GM12878 (cell line): ENCODE data around the gene TMEM150C. TPM values are rescaled to one million over a fixed set of nuclear protein-coding genes. Genes with fewer than 3 reads are reported as not detected.

Source experiments
- ATAC-seq: fragments of 200-7000 bp; cut with Tn5 transposase; 3 replicates; pipeline ENCODE4 v1.9.1; 2020; ENCODE audit warnings: mild to moderate bottlenecking, moderate library complexity
- BruUV-seq: library from RNA; stranded (reverse); fragments of 400-500 nt; replicated peaks from 2 replicates; lab custom pipeline; 2021; lab: Mats Ljungman, UMichigan
- CTCF ChIA-PET: fragments of 300-600 bp; sonication (Branson Sonifier 250); formaldehyde crosslinking; extraction: SDS; loops from one replicate; lab custom pipeline; 2021; ENCODE audit warnings: inconsistent platforms; lab: Yijun Ruan, JAX
- POLR2A ChIA-PET: fragments of 350-600 bp; formaldehyde crosslinking; extraction: SDS; loops from one replicate; lab custom pipeline; 2021; ENCODE audit warnings: inconsistent platforms; lab: Charles Lee
- RAD21 ChIA-PET: fragments of 300-600 bp; sonication (Branson Sonifier 250); formaldehyde crosslinking; loops from one replicate; lab custom pipeline; 2023; ENCODE audit warnings: antibody characterized with exemption; ENCODE audit not compliant: unreplicated experiment; lab: Charles Lee
- SMC1A ChIA-PET: fragments of 300-600 bp; sonication (Branson Sonifier 250); formaldehyde crosslinking; loops from one replicate; lab custom pipeline; 2023; ENCODE audit not compliant: unreplicated experiment, uncharacterized antibody; lab: Charles Lee
- DNase-seq: peaks from one replicate; pipeline ENCODE4 v3.0.0-alpha.2; 2011; ENCODE audit warnings: low read depth, low spot score
- FAIRE-seq: peaks from 3 replicates; lab custom pipeline; 2011; peaks lifted over from hg19 to GRCh38; lab: Jason Lieb, UNC
- H2AFZ ChIP-seq: 2 replicates; pipeline ENCODE4 v1.6.0; 2011; ENCODE audit warnings: low read depth, low read length, control low read depth; ENCODE audit not compliant: control insufficient read depth
- H3K27ac ChIP-seq: 2 replicates; pipeline ENCODE4 v1.5.1; 2011; ENCODE audit warnings: control low read depth; ENCODE audit not compliant: control insufficient read depth, insufficient read depth
- H3K27me3 ChIP-seq, 2 experiments: replicated peaks in 1 of 2; 2 replicates each; pipeline versions ENCODE4 v1.6.0 to v1.6.1; 2011; ENCODE audit warnings: low read length in 1 of 2; ENCODE audit not compliant: control insufficient read depth in 2 of 2, insufficient read depth in 2 of 2
- H3K36me3 ChIP-seq, 2 experiments: 2 replicates each; pipeline ENCODE4 v1.5.1; 2011; ENCODE audit warnings: low read length in 1 of 2; ENCODE audit not compliant: control insufficient read depth in 2 of 2, insufficient read depth in 2 of 2
- H3K4me1 ChIP-seq: 2 replicates; pipeline ENCODE4 v1.6.1; 2011; ENCODE audit warnings: mild to moderate bottlenecking, low read length, moderate library complexity, mixed read lengths; ENCODE audit not compliant: control insufficient read depth, insufficient read depth
- H3K4me2 ChIP-seq: 2 replicates; pipeline ENCODE4 v1.6.0; 2011; ENCODE audit warnings: control low read depth; ENCODE audit not compliant: control insufficient read depth, insufficient read depth
- H3K4me3 ChIP-seq: fragments of 200-600 bp; sonication (generic); 2 replicates; pipeline ENCODE4 v1.5.1; 2016
- H3K79me2 ChIP-seq: 2 replicates; pipeline ENCODE4 v1.6.0; 2011; ENCODE audit warnings: low read length; ENCODE audit not compliant: control insufficient read depth, insufficient read depth
- H3K9ac ChIP-seq: 2 replicates; pipeline ENCODE4 v1.8.0; 2011; ENCODE audit warnings: low read length, control low read depth, mixed read lengths; ENCODE audit not compliant: control insufficient read depth, insufficient read depth
- H3K9me3 ChIP-seq: replicated peaks from 3 replicates; pipeline ENCODE4 v1.5.1; 2011; ENCODE audit warnings: mild to moderate bottlenecking, low read length; ENCODE audit not compliant: control insufficient read depth, insufficient read depth
- H4K20me1 ChIP-seq: 2 replicates; pipeline ENCODE4 v1.6.0; 2011; ENCODE audit not compliant: control insufficient read depth, insufficient read depth
- BHLHE40 ChIP-seq, 2 experiments: fragments of 450-650 bp in 1 of 2; IDR thresholded peaks; 2 replicates each; pipeline ENCODE4 v1.6.1; 2011 to 2017; ENCODE audit warnings: low read depth in 2 of 2, borderline replicate concordance in 1 of 2, improper control_type of control experiment in 1 of 2, low read length in 1 of 2, mild to moderate bottlenecking in 1 of 2
- CHD1 ChIP-seq: IDR thresholded peaks from 2 replicates; pipeline ENCODE4 v1.6.1; 2012; ENCODE audit warnings: low read depth, low read length, improper control_type of control experiment
- ELK1 ChIP-seq: IDR thresholded peaks from 2 replicates; pipeline ENCODE4 v1.6.1; 2012; ENCODE audit warnings: low read depth, low read length, improper control_type of control experiment
- GATAD2B ChIP-seq: fragments of 450-650 bp; conservative IDR thresholded peaks from 2 replicates; pipeline ENCODE4 v1.6.1; 2017; ENCODE audit warnings: low read depth, mild to moderate bottlenecking, moderate library complexity
- IRF3 ChIP-seq: fragments of 450-650 bp; IDR thresholded peaks from 2 replicates; pipeline ENCODE4 v1.6.1; 2014; ENCODE audit warnings: mild to moderate bottlenecking
- IRF5 ChIP-seq: fragments of 450-650 bp; IDR thresholded peaks from 2 replicates; pipeline ENCODE4 v1.6.1; 2017; ENCODE audit warnings: borderline replicate concordance
- MTA3 ChIP-seq: IDR thresholded peaks from 2 replicates; pipeline ENCODE4 v1.6.1; 2012; ENCODE audit warnings: low read length, inconsistent platforms, borderline replicate concordance
- MXI1 ChIP-seq: fragments of 150-350 bp; IDR thresholded peaks from 2 replicates; pipeline ENCODE4 v1.6.1; 2011; ENCODE audit warnings: low read depth, mild to moderate bottlenecking, inconsistent platforms, low read length, improper control_type of control experiment
- NBN ChIP-seq: fragments of 450-650 bp; IDR thresholded peaks from 2 replicates; pipeline ENCODE4 v1.6.1; 2016
- NR2C2 ChIP-seq: IDR thresholded peaks from 2 replicates; pipeline ENCODE4 v1.6.1; 2011; ENCODE audit warnings: borderline replicate concordance, low read depth; ENCODE audit not compliant: control insufficient read depth, insufficient read length
- NRF1 ChIP-seq: conservative IDR thresholded peaks from 2 replicates; pipeline ENCODE4 v1.6.1; 2011; ENCODE audit warnings: mild to moderate bottlenecking, low read depth, low read length, improper control_type of control experiment
- PAX8 ChIP-seq: fragments of 450-650 bp; IDR thresholded peaks from 2 replicates; pipeline ENCODE4 v1.6.1; 2017; ENCODE audit warnings: mild to moderate bottlenecking, moderate library complexity
- RCOR1 ChIP-seq: conservative IDR thresholded peaks from 2 replicates; pipeline ENCODE4 v1.6.1; 2012; ENCODE audit warnings: low read depth, low read length, improper control_type of control experiment
- SMAD1 ChIP-seq: fragments of 450-650 bp; IDR thresholded peaks from 2 replicates; pipeline ENCODE4 v1.6.1; 2018; ENCODE audit warnings: mild to moderate bottlenecking, low read depth; ENCODE audit not compliant: partially characterized antibody
- SMARCA5 ChIP-seq: fragments of 450-650 bp; IDR thresholded peaks from 2 replicates; pipeline ENCODE4 v1.6.1; 2017; ENCODE audit warnings: mild to moderate bottlenecking
- TCF3 ChIP-seq: IDR thresholded peaks from 2 replicates; pipeline ENCODE4 v1.6.1; 2012; ENCODE audit warnings: low read depth, mild to moderate bottlenecking, low read length, borderline replicate concordance; ENCODE audit not compliant: insufficient read depth
- TCF7 ChIP-seq: IDR thresholded peaks from 2 replicates; pipeline ENCODE4 v1.6.1; 2014; ENCODE audit warnings: antibody characterized with exemption, borderline replicate concordance
- WGBS: methylation state at CpG from one replicate; pipeline ENCODE4 v1.1.6; 2016; ENCODE audit warnings: low lambda C conversion rate; ENCODE audit not compliant: insufficient replicate concordance, insufficient coverage; ENCODE audit errors: missing lambda C conversion rate; 5-methylcytosine and 5-hydroxymethylcytosine counted together
- in situ Hi-C: fragments of 300-500 bp; cut with MboI; formaldehyde crosslinking; loops from 9 replicates; pipeline ENCODE4 v1.14.3; 2018; ENCODE audit warnings: mixed read lengths
- intact Hi-C: fragments of 100-400 bp; cut with micrococcal nuclease; formaldehyde crosslinking; loops from one replicate; pipeline ENCODE4 v1.14.2; 2022; ENCODE audit not compliant: unreplicated experiment
- polyA plus RNA-seq, 11 experiments: library from polyadenylated mRNA; depleted of rRNA in 4 of 11; unstranded in 6 of 11; stranded (reverse) in 5 of 11; fragments of >200 nt; fragmentation: Nextera tagmentation in 4 of 11; fragmentation: Illumina TruSeq in 1 of 11; extraction: Ambion mirVana in 4 of 11; extraction: Trizol in 1 of 11; gene quantifications; 1 replicate in 1 of 11; 2 replicates in 10 of 11; pipeline versions ENCODE4 v1.2.1 to v1.2.3, GENCODE V29; 2011 to 2016; ENCODE audit warnings: inconsistent platforms in 2 of 11, missing spikeins in 2 of 11, low read depth in 1 of 11
- total RNA-seq, 4 experiments: library from RNA; depleted of rRNA in 3 of 4; stranded (reverse); fragments of >200 nt in 3 of 4; fragmentation: Illumina TruSeq in 1 of 4; extraction: Trizol in 1 of 4; gene quantifications; 2 replicates each; pipeline versions ENCODE4 v1.2.1 to v1.2.3, GENCODE V29; 2013 to 2021
- TF ChIP-seq, protein P1 (sequence below): IDR thresholded peaks from 2 replicates; pipeline ENCODE4 v1.6.1; 2012; ENCODE audit warnings: improper control_type of control experiment, low read depth, low read length; ENCODE audit not compliant: insufficient replicate concordance

The TMEM150C gene
- total and polyA plus RNA-seq, 10 of the 15 experiments (the other 5 are each of a cell fraction or from before 2014, with no cell fraction given), result 0.04 to 0.78 (median 0.13) TPM; not detected in 2

DNA sequence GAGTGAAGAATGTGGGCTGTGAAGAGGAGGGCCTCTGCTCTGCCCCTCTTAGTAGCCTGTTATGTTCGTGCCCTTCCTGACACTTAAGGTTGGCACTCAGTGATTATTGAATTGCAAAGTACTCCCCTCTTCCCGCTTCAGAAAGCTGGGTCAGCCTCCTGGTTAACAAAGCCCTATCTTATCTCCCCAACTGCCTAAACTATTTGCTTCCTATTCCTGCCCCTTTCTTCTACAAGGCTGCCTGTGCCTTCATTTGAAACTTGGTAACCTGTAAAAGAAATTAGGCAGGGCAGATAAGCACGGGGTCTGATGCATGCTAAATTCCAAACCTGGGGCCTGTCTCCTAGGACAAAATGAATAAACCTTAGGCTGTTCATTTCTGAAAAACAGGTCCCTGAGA lies 23.1 kb upstream of the TMEM150C start:
- in situ Hi-C loops (no loop called here), intact Hi-C loops (no loop called here)
- Histone ChIP-seq H3K27ac (no peak overlapping the region), H3K9me3 (no peaks in the 10 kb centered on the region), H3K27me3 (peaks cover 2 to 3% of the 10 kb centered on the region in 2 experiments; a peak in 1 of 4 replicates), H3K4me1 (no peaks in the 10 kb centered on the region), H3K9ac (no peak overlapping the region), H3K36me3 (no peaks in the 10 kb centered on the region), H4K20me1 (no peaks in the 10 kb centered on the region), H3K4me2 (no peak overlapping the region), H2AFZ (no peak overlapping the region), H3K4me3 (no peak overlapping the region), H3K79me2 (no peaks in the 10 kb centered on the region)
- 2% methylated on average over 3 of the region's 3 CpGs for WGBS
- ATAC-seq, result no peak
- POLR2A ChIA-PET, result no interaction called here
- no TSS peak for BruUV-seq
- RAD21 ChIA-PET, result no interaction called here
- SMC1A ChIA-PET, result no interaction called here
- CTCF ChIA-PET, result no interaction called here
- FAIRE-seq, result no peak
- no peak for DNase-seq
- TF ChIP-seq MTA3 (no peak), RCOR1 (no peak), NR2C2 (no peak), CHD1 (no peak), BHLHE40 (IDR thresholded peaks at IDR 0.05; ENCODE audit: borderline replicate concordance in 1 of 2, low read depth in 2 of 2, low read length in 1 of 2) (no peak), ELK1 (no peak), NRF1 (no peak), TCF3 (no peak), PAX8 (no peak), SMARCA5 (no peak), NBN (no peak), TCF7 (no peak), GATAD2B (no peak), IRF3 (no peak), IRF5 (no peak), MXI1 (no peak), SMAD1 (no peak)
- TF ChIP-seq, protein P1, sequence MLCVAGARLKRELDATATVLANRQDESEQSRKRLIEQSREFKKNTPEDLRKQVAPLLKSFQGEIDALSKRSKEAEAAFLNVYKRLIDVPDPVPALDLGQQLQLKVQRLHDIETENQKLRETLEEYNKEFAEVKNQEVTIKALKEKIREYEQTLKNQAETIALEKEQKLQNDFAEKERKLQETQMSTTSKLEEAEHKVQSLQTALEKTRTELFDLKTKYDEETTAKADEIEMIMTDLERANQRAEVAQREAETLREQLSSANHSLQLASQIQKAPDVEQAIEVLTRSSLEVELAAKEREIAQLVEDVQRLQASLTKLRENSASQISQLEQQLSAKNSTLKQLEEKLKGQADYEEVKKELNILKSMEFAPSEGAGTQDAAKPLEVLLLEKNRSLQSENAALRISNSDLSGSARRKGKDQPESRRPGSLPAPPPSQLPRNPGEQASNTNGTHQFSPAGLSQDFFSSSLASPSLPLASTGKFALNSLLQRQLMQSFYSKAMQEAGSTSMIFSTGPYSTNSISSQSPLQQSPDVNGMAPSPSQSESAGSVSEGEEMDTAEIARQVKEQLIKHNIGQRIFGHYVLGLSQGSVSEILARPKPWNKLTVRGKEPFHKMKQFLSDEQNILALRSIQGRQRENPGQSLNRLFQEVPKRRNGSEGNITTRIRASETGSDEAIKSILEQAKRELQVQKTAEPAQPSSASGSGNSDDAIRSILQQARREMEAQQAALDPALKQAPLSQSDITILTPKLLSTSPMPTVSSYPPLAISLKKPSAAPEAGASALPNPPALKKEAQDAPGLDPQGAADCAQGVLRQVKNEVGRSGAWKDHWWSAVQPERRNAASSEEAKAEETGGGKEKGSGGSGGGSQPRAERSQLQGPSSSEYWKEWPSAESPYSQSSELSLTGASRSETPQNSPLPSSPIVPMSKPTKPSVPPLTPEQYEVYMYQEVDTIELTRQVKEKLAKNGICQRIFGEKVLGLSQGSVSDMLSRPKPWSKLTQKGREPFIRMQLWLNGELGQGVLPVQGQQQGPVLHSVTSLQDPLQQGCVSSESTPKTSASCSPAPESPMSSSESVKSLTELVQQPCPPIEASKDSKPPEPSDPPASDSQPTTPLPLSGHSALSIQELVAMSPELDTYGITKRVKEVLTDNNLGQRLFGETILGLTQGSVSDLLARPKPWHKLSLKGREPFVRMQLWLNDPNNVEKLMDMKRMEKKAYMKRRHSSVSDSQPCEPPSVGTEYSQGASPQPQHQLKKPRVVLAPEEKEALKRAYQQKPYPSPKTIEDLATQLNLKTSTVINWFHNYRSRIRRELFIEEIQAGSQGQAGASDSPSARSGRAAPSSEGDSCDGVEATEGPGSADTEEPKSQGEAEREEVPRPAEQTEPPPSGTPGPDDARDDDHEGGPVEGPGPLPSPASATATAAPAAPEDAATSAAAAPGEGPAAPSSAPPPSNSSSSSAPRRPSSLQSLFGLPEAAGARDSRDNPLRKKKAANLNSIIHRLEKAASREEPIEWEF, result no peak
